Measurements from ENCODE around the gene GOLIM4.

GOLIM4 gene

GRCh38 chr3:168034152-168034928 lies 61.4 kb downstream of the GOLIM4 start:
- no peak for TF ChIP-seq CTCF (IDR thresholded peaks at IDR 0.05; ENCODE audit: borderline replicate concordance, insufficient read depth, low read depth, low read length)
- H3K4me3 ChIP-seq (ENCODE audit: low read depth, low read length) = no peak overlapping the region

GRCh38 chr3:168030577-168030976 lies 65.1 kb downstream of the GOLIM4 start:
- no peak for TF ChIP-seq CTCF (IDR thresholded peaks at IDR 0.05; ENCODE audit: borderline replicate concordance, insufficient read depth, low read depth, low read length)
- H3K4me3 ChIP-seq (ENCODE audit: low read depth, low read length) = no peak overlapping the region

- TF ChIP-seq CTCF (IDR thresholded peaks at IDR 0.05; ENCODE audit: borderline replicate concordance, insufficient read depth, low read depth, low read length) = no peak
- H3K4me3 ChIP-seq (ENCODE audit: low read depth, low read length) = no peak overlapping the region
These were observed 66.0 kb downstream of the GOLIM4 start for GRCh38 chr3:168029705-168030104.

GRCh38 chr3:168028086-168028485 lies 67.6 kb downstream of the GOLIM4 start:
- no peak overlapping the region for H3K4me3 ChIP-seq (ENCODE audit: low read depth, low read length)
- no peak for TF ChIP-seq CTCF (IDR thresholded peaks at IDR 0.05; ENCODE audit: borderline replicate concordance, insufficient read depth, low read depth, low read length)

- H3K4me3 ChIP-seq (ENCODE audit: low read depth, low read length) = no peak overlapping the region
- TF ChIP-seq CTCF (IDR thresholded peaks at IDR 0.05; ENCODE audit: borderline replicate concordance, insufficient read depth, low read depth, low read length) = no peak
These were observed 69.0 kb downstream of the GOLIM4 start for GRCh38 chr3:168026764-168027163.

- H3K4me3 ChIP-seq (ENCODE audit: low read depth, low read length) = no peak overlapping the region
- no peak for TF ChIP-seq CTCF (IDR thresholded peaks at IDR 0.05; ENCODE audit: borderline replicate concordance, insufficient read depth, low read depth, low read length)
These were observed 70.6 kb downstream of the GOLIM4 start for GRCh38 chr3:168025076-168025475.

GRCh38 chr3:168024537-168024941 lies 71.2 kb downstream of the GOLIM4 start:
- no peak overlapping the region for H3K4me3 ChIP-seq (ENCODE audit: low read depth, low read length)
- TF ChIP-seq CTCF (IDR thresholded peaks at IDR 0.05; ENCODE audit: borderline replicate concordance, insufficient read depth, low read depth, low read length) = no peak

Data from GM12875 (cell line).